GM23338 (cell line): Measurements from ENCODE around the gene MTHFR. TPM values are rescaled to one million over a fixed set of nuclear protein-coding genes. Genes with fewer than 3 reads are reported as not detected.
A peak's percentile ranks its signal among the peaks of the same experiment; 100 is the strongest.

Experiments used
- ATAC-seq: fragments of 200-7000 bp; cut with Tn5 transposase; 3 replicates; pipeline ENCODE4 v1.9.1; 2020
- DNase-seq: peaks from one replicate; pipeline ENCODE4 v3.0.0-alpha.2; 2015; ENCODE audit warnings: low spot score
- H2AFZ ChIP-seq: fragments of 200-600 bp; sonication (generic); 2 replicates; pipeline ENCODE4 v1.8.0; 2016; ENCODE audit warnings: antibody characterized with exemption, mild to moderate bottlenecking, moderate library complexity
- H3F3A ChIP-seq: fragments of 200-600 bp; sonication (generic); replicated peaks from 2 replicates; pipeline ENCODE4 v1.8.0; 2017; ENCODE audit warnings: antibody characterized with exemption, mixed run types, low read depth
- H3K27ac ChIP-seq: fragments of 200-600 bp; sonication (generic); 2 replicates; pipeline ENCODE4 v1.6.1; 2016; ENCODE audit warnings: low read depth
- H3K27me3 ChIP-seq: fragments of 200-600 bp; sonication (generic); 2 replicates; pipeline ENCODE4 v1.8.0; 2016; ENCODE audit warnings: mild to moderate bottlenecking, mixed run types, moderate library complexity; ENCODE audit not compliant: insufficient read depth
- H3K36me3 ChIP-seq: fragments of 200-600 bp; sonication (generic); 2 replicates; pipeline ENCODE4 v1.8.0; 2016; ENCODE audit warnings: mild to moderate bottlenecking; ENCODE audit not compliant: insufficient read depth
- H3K4me1 ChIP-seq: fragments of 200-600 bp; sonication (generic); 2 replicates; pipeline ENCODE4 v1.8.0; 2016; ENCODE audit warnings: mild to moderate bottlenecking, moderate library complexity; ENCODE audit not compliant: insufficient read depth
- H3K4me2 ChIP-seq: fragments of 200-600 bp; sonication (generic); 2 replicates; pipeline ENCODE4 v1.7.1; 2017; ENCODE audit warnings: mixed run types
- H3K4me3 ChIP-seq: fragments of 200-600 bp; sonication (generic); 2 replicates; pipeline ENCODE4 v1.6.1; 2016; ENCODE audit warnings: mixed run types
- H3K79me2 ChIP-seq: fragments of 200-600 bp; sonication (generic); replicated peaks from 2 replicates; pipeline ENCODE4 v1.8.0; 2017; ENCODE audit warnings: mild to moderate bottlenecking; ENCODE audit not compliant: insufficient read depth
- H3K9me2 ChIP-seq: fragments of 200-600 bp; sonication (generic); 2 replicates; pipeline ENCODE4 v1.8.0; 2017; ENCODE audit not compliant: insufficient read depth
- H4K20me1 ChIP-seq: fragments of 200-600 bp; sonication (generic); replicated peaks from 2 replicates; pipeline ENCODE4 v1.8.0; 2017; ENCODE audit warnings: mild to moderate bottlenecking; ENCODE audit not compliant: insufficient read depth
- H3K27ac Mint-ChIP-seq: 2 replicates; pipeline ENCODE4 v1.8.0; 2020; ENCODE audit warnings: inconsistent platforms, mild to moderate bottlenecking, moderate library complexity, mixed read lengths
- H3K27me3 Mint-ChIP-seq: 3 replicates; pipeline ENCODE4 v1.8.0; 2022; ENCODE audit warnings: low read depth, mild to moderate bottlenecking, moderate library complexity, mixed read lengths, inconsistent platforms; ENCODE audit not compliant: insufficient read depth, poor library complexity
- H3K36me3 Mint-ChIP-seq: 3 replicates; pipeline ENCODE4 v1.8.0; 2021; ENCODE audit warnings: low read depth, mild to moderate bottlenecking, inconsistent platforms, moderate library complexity, mixed read lengths
- H3K4me1 Mint-ChIP-seq: 3 replicates; pipeline ENCODE4 v1.8.0; 2020; ENCODE audit warnings: mild to moderate bottlenecking, inconsistent platforms, mixed read lengths
- H3K4me3 Mint-ChIP-seq: 3 replicates; pipeline ENCODE4 v1.8.0; 2021; ENCODE audit warnings: moderate library complexity, mild to moderate bottlenecking, inconsistent platforms, mixed read lengths
- H3K9me3 Mint-ChIP-seq: 3 replicates; pipeline ENCODE4 v1.8.0; 2020; ENCODE audit warnings: moderate library complexity, mild to moderate bottlenecking, inconsistent platforms, mixed read lengths
- STAT1 ChIP-seq: IDR thresholded peaks from one replicate; pipeline ENCODE4 v1.6.1; 2016; ENCODE audit warnings: antibody characterized with exemption; ENCODE audit not compliant: unreplicated experiment
- ZNF114 ChIP-seq: fragments of 250-450 bp; sonication (Bioruptor Pico); IDR thresholded peaks from 2 replicates; pipeline ENCODE4 v1.5.0; 2020; ENCODE audit warnings: mild to moderate bottlenecking, moderate library complexity
- polyA plus RNA-seq: library from polyadenylated mRNA; unstranded; fragments of >200 nt; fragmentation: Nextera tagmentation; extraction: Ambion mirVana; gene quantifications from 2 replicates; pipeline ENCODE4 v1.2.1, GENCODE V29; 2016
- total RNA-seq: library from RNA; depleted of rRNA; stranded (reverse); fragments of >200 nt; shearing (Covaris generic); gene quantifications from 2 replicates; pipeline ENCODE4 v1.2.3, GENCODE V29; 2014
- TF ChIP-seq, protein P1 (sequence below), 2 experiments: fragments of 200-600 bp in 1 of 2; sonication (generic) in 1 of 2; conservative IDR thresholded peaks; 2 replicates each; pipeline versions ENCODE4 v1.5.1 to v1.6.1; 2016 to 2017; ENCODE audit warnings: antibody characterized with exemption in 2 of 2, low read depth in 2 of 2, mild to moderate bottlenecking in 2 of 2, moderate library complexity in 1 of 2
- TF ChIP-seq, protein P2 (sequence below): IDR thresholded peaks from 2 replicates; pipeline ENCODE4 v1.6.1; 2016; ENCODE audit warnings: antibody characterized with exemption
- TF ChIP-seq, protein P3 (sequence below): fragments of 250-450 bp; sonication (Bioruptor Pico); IDR thresholded peaks from 2 replicates; pipeline ENCODE4 v1.5.0; 2020; ENCODE audit warnings: mild to moderate bottlenecking, moderate library complexity

The MTHFR gene
- total and polyA plus RNA-seq, 2 experiments from 2014 or later, result 6.9 to 21.6 TPM

DNA sequence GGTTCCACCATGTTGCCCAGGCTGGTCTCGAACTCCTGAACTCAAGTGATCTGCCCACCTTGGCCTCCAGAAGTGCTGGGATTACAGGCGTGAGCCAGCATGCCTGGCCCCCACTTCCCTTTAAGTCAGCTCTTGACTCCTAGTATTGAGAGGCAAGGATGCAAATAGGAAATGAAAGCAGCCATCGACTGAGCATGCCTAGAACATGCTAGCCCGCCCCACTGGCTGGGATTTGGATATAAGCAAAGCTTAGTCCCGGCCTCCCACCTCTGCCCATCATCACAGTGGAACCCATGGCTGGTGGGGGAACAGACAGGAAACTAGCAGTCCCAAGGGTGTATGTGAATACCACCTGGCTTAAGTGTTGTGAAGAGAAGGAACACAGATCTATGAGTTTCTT, 33.3 kb downstream of the MTHFR start:
- no peaks in the 10 kb centered on the region for H3K4me1 ChIP-seq

More for the DNA sequence above, 33.3 kb downstream of the MTHFR start:
- Mint-ChIP-seq H3K4me3 (no peak overlapping the region), H3K27me3 (peaks cover 14% of the 10 kb centered on the region), H3K4me1 (peaks cover 3% of the 10 kb centered on the region; the same call in 1 of the 3 replicates), H3K9me3 (no peaks in the 10 kb centered on the region), H3K36me3 (no peaks in the 10 kb centered on the region), H3K27ac (no peak overlapping the region)
- no peak for TF ChIP-seq STAT1
- no peak for TF ChIP-seq ZNF114 (CRISPR knock-in tag)
- TF ChIP-seq, protein P1, sequence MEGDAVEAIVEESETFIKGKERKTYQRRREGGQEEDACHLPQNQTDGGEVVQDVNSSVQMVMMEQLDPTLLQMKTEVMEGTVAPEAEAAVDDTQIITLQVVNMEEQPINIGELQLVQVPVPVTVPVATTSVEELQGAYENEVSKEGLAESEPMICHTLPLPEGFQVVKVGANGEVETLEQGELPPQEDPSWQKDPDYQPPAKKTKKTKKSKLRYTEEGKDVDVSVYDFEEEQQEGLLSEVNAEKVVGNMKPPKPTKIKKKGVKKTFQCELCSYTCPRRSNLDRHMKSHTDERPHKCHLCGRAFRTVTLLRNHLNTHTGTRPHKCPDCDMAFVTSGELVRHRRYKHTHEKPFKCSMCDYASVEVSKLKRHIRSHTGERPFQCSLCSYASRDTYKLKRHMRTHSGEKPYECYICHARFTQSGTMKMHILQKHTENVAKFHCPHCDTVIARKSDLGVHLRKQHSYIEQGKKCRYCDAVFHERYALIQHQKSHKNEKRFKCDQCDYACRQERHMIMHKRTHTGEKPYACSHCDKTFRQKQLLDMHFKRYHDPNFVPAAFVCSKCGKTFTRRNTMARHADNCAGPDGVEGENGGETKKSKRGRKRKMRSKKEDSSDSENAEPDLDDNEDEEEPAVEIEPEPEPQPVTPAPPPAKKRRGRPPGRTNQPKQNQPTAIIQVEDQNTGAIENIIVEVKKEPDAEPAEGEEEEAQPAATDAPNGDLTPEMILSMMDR (conservative IDR thresholded peaks at IDR 0.05; ENCODE audit: low read depth in 2 of 2), result no peak
- TF ChIP-seq, protein P2, sequence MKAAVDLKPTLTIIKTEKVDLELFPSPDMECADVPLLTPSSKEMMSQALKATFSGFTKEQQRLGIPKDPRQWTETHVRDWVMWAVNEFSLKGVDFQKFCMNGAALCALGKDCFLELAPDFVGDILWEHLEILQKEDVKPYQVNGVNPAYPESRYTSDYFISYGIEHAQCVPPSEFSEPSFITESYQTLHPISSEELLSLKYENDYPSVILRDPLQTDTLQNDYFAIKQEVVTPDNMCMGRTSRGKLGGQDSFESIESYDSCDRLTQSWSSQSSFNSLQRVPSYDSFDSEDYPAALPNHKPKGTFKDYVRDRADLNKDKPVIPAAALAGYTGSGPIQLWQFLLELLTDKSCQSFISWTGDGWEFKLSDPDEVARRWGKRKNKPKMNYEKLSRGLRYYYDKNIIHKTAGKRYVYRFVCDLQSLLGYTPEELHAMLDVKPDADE, result no peak
- TF ChIP-seq, protein P3, sequence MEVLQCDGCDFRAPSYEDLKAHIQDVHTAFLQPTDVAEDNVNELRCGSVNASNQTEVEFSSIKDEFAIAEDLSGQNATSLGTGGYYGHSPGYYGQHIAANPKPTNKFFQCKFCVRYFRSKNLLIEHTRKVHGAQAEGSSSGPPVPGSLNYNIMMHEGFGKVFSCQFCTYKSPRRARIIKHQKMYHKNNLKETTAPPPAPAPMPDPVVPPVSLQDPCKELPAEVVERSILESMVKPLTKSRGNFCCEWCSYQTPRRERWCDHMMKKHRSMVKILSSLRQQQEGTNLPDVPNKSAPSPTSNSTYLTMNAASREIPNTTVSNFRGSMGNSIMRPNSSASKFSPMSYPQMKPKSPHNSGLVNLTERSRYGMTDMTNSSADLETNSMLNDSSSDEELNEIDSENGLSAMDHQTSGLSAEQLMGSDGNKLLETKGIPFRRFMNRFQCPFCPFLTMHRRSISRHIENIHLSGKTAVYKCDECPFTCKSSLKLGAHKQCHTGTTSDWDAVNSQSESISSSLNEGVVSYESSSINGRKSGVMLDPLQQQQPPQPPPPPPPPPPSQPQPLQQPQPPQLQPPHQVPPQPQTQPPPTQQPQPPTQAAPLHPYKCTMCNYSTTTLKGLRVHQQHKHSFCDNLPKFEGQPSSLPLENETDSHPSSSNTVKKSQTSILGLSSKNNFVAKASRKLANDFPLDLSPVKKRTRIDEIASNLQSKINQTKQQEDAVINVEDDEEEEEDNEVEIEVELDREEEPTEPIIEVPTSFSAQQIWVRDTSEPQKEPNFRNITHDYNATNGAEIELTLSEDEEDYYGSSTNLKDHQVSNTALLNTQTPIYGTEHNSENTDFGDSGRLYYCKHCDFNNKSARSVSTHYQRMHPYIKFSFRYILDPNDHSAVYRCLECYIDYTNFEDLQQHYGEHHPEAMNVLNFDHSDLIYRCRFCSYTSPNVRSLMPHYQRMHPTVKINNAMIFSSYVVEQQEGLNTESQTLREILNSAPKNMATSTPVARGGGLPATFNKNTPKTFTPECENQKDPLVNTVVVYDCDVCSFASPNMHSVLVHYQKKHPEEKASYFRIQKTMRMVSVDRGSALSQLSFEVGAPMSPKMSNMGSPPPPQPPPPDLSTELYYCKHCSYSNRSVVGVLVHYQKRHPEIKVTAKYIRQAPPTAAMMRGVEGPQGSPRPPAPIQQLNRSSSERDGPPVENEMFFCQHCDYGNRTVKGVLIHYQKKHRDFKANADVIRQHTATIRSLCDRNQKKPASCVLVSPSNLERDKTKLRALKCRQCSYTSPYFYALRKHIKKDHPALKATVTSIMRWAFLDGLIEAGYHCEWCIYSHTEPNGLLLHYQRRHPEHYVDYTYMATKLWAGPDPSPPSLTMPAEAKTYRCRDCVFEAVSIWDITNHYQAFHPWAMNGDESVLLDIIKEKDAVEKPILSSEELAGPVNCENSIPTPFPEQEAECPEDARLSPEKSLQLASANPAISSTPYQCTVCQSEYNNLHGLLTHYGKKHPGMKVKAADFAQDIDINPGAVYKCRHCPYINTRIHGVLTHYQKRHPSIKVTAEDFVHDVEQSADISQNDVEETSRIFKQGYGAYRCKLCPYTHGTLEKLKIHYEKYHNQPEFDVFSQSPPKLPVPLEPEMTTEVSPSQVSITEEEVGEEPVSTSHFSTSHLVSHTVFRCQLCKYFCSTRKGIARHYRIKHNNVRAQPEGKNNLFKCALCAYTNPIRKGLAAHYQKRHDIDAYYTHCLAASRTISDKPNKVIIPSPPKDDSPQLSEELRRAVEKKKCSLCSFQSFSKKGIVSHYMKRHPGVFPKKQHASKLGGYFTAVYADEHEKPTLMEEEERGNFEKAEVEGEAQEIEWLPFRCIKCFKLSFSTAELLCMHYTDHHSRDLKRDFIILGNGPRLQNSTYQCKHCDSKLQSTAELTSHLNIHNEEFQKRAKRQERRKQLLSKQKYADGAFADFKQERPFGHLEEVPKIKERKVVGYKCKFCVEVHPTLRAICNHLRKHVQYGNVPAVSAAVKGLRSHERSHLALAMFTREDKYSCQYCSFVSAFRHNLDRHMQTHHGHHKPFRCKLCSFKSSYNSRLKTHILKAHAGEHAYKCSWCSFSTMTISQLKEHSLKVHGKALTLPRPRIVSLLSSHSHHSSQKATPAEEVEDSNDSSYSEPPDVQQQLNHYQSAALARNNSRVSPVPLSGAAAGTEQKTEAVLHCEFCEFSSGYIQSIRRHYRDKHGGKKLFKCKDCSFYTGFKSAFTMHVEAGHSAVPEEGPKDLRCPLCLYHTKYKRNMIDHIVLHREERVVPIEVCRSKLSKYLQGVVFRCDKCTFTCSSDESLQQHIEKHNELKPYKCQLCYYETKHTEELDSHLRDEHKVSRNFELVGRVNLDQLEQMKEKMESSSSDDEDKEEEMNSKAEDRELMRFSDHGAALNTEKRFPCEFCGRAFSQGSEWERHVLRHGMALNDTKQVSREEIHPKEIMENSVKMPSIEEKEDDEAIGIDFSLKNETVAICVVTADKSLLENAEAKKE (CRISPR knock-in tag), result no peak
- Histone ChIP-seq H3K79me2 (no peaks in the 10 kb centered on the region), H3K9me2 (no peaks in the 10 kb centered on the region), H3K27me3 (no peaks in the 10 kb centered on the region), H3K36me3 (no peaks in the 10 kb centered on the region), H3K4me2 (no peak overlapping the region), H3K4me3 (no peak overlapping the region), H2AFZ (0 out of 2 replicates have a peak overlapping the region, but pooled peaks have one; percentile 69), H3F3A (peaks cover 2% of the 10 kb centered on the region; the same call in 1 of the 2 replicates), H3K27ac (no peak overlapping the region), H4K20me1 (no peaks in the 10 kb centered on the region)
- ATAC-seq (peak; percentile 59), DNase-seq (peak; percentile 40)
